ENCODE results near the gene PAPOLA.

PAPOLA gene

GRCh38 chr14:96616161-96616721, 114.1 kb downstream of the PAPOLA start:
- TF ChIP-seq CTCF (IDR thresholded peaks at IDR 0.05; ENCODE audit: low read length, missing control alignments) = no peak
- no peak overlapping the region for H3K4me3 ChIP-seq (replicated peaks; ENCODE audit: low read depth, low read length)
- DNase-seq (ENCODE audit: low read depth) = no peak
